Measurements from ENCODE around the gene SSMEM1.
"Not testable (repeated sequence)": the region's sequence is repeated elsewhere in the genome, so short reads cannot be mapped to it uniquely, and the experiment has no call there.

SSMEM1 gene

DNA sequence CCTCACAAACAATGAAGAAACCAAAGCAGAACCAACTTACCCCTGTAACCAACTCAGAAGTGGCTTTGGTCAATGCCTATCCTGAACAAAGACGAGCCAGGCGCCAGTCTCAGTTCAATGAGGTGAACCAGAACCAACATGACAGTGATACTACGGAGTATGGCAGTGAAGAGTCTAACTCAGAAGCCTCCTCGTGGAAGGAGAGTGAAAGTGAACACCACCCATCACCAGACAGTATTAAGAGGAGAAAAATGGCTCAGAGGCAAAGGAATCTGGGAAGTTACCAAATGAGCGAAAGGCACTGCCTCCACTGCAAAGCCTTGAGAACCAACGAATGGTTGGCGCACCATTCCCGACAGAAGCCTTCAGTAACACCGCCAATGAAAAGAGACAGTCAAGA lies 8.4 kb downstream of the SSMEM1 start:
- no peak for DNase-seq

DNA sequence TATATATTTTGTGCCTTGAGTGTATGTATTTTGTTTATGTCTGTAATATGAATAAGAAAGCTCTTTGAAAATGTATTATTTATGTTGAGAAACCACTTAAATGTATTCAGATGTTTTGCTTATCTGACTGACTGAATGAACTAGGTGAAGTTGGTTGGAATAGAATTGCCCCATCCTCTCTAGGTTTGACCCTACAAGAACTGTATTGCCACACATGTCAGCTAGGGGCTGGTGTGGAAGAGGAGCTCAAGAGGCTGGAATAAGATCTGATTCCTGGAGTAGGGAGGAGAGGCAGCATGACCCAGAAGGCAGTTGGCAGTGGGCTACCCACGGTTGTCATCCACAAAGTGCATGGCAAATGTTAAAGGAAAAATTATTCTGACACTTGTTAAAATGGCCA lies 9.1 kb downstream of the SSMEM1 start:
- DNase-seq: no peak

DNA sequence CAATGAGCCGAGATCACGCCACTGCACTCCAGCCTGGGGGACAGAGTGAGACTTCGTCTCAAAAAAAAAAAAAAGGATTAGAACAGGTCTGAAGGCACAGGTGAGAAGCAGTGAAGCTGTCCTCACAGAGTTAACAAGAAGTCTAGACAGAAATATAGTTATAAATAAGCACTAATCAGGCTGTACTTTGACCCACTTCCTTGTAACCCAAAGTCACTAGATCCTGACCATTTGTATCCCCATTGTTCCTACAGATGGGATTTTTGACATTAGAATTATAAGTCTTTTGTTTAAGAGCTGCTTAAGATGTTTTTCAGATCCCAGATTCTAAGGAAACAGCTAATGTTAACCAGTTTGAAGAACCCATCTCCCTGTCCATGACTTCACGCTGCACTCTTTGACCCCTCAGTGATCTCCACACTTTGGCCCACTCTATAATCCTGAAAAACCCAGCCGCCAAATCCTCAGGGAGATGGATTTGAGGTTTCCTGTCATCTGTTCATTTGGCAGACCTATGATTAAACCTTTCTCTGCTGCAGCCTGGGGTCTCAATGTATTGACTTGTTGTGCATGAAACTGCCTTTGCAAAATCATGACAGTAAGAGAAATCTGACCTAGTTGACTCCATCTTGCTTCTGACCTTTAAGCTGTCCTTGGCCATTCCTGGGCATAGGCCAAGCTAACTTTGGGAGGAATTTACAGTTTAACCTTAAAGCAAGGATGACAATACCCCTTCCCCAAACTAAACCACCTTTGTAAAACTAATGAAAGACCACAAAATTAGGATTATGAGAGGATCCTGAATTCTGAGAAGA lies 11.4 kb downstream of the SSMEM1 start:
- DNase-seq: no peak

DNA sequence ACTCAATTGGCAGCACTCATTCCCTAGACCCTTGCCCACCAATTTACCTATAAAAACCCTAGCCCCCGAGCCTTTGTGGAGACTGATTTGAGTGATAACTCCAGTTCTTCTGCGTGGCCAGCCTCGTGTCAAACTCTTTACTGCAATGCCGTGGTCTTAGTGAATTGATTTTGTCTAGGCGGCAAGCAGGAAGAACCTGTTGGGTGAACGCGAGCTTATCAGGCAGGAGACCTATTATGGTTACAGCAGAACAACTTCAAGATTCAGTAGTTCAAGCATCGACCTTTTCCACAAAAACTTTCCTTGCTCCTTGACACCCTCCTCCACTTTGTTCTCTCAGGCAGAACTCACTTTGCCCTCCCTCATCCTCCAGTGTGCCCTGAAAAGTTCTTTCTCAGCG lies 12.2 kb downstream of the SSMEM1 start:
- no peak for DNase-seq

DNA sequence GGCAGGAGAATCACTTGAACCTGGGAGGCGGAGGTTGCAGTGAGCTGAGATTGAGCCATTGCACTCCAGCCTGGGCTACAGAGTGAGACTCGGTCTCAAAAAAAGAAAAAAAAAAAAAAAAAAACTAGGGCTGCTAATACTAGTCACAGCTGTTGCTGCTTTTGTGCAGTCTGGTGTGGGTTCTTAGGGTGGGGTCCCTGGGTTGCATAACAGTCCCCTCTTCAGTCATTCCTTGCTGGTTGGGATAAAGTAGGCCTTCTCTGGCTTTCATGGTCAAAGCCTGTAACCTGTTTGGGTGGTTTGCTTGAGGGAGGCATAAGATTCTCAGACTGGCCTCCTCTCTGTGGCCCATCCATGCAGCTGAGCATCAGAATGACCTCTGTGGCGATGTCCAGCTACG lies 14.1 kb downstream of the SSMEM1 start:
- DNase-seq: no peak

DNA sequence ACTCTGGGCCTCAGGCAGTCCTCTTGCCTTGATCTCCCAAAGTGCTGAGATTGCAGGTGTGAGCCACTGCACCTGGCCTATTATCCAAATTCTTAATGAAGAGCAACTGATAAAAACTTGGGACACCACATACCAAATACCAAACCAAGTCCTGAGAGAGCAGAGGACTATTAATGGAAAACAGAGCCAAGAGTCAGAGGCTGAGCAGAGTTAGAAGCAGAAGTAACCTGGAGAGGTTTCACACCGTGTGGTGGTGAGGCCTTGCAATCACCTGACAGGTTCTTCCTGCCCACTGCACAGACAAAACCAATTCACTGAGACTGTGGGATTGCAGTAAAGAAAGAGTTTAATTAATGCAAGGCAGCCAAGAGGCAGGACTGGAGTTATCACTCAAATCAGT lies 16.0 kb downstream of the SSMEM1 start:
- no peak for DNase-seq

DNA sequence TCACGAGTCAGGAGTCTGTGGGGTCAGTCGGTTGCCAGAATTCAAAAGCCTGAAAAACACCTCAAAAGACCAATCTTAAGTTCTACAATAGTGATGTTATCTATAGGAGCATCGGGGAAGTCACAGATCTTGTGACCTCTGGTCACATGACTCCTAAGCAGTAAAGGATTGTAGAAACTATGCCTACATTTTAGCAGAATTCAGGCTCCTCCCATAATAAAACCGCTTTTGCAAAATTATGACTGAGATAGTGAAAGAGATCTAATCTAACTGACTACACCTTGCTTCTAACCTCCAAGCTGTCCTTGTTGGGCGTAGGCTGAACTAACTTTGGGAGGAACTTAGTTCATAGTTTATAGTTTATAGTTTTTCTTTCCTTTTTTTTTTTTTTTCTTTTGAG lies 16.6 kb downstream of the SSMEM1 start:
- no peak for DNase-seq

DNA sequence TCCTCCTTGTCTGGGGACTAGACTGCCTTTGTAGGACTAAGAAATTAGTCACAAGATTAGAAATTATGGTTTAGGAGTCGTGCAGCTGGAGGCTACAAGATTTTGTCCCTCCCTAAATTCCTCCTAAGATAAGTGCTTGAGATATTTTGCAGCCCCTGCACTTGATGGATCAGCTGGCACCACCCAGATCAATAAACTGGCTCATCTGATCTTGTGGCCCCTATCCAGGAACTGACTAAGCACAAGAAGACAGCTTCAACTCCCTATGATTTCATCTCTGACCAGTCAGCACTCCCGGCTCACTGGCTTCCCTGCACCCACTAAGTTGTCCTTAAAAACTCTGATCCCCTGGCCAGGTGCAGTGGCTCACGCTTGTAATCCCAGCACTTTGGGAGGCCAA lies 17.3 kb downstream of the SSMEM1 start:
- DNase-seq: not testable (repeated sequence)

DNA sequence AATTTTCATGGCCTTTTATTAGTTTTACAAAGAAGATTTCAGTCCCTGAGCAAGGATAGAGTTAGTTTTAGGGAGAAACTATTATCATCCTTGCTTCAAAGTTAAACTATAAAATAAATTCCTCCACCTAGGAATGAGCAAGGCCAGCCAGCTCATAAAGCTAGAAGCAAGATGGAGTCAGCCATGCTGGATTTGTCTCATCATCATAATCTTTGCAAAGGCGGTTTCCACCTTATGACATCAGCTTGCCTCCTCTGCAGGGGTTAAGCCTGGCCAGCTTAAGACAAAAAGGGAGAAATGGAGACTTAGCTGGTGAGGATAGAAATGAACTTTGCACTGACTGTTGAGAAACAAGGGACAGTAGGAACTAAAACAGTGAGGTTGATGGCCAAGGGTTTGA lies 18.7 kb downstream of the SSMEM1 start:
- DNase-seq: no peak

DNA sequence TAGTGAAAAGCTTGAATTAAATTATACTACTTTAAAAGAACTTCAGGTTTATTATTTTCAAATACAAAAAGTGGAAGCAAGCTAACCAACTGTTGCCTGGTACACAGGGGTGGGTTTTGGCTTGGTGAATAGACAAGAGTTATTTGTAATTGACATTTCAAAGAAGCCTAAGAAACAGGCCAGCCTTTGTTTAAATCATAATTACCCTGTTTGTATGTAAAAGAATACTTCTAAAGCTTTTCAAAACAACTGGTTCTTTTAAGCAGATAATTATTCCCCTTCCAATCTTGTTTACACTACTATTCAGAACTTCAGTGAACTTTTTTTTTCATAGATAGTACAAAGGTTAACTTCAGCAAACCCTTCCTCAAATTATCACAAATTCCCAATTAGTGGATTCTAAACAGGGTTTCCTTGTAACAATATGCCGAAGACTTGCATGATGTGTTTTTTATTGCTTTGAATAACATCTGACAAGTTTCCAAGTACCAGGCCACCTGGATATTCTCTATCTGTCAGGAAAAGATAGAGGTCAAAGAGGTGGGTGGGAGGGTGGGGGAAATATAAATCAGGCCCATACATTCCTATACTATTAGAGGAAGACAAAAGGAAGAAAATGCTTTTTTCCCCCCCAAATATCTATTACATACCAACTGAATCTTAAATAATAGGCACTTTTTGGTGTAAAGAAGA lies 20.4 kb downstream of the SSMEM1 start:
- peak; percentile 27 for DNase-seq

DNA sequence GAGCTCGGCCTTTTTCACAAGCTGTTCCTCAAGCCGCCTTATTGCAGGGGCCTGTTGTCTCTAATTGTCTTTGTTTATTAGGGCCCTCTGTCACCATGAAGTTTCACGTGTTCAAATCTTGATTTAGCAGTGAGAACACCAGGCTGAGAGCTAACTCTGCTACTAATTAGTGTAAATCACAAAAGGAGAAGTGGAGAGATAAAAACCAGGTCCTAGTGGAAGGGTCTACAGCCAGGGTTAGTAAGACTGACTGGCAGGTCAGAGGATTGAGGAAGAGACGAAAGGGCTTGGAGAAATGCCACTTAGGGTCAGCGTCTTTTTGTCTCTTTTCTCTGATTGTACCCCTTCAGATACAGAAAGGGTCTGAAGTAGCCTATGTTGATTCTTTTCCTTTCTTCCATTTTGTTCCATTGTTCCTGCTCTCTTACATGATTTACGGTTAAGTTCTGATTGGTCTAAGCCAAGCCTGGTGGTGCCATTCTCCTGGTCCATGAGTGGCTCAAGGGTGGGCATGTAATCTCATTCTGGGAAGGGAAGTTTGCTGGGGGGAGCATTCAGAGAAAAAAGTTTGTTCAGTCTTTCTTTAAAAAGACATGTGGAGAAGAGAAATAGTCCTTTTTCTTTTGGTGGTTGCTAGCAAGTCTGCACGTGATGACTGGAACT lies 21.3 kb downstream of the SSMEM1 start:
- DNase-seq: no peak

DNA sequence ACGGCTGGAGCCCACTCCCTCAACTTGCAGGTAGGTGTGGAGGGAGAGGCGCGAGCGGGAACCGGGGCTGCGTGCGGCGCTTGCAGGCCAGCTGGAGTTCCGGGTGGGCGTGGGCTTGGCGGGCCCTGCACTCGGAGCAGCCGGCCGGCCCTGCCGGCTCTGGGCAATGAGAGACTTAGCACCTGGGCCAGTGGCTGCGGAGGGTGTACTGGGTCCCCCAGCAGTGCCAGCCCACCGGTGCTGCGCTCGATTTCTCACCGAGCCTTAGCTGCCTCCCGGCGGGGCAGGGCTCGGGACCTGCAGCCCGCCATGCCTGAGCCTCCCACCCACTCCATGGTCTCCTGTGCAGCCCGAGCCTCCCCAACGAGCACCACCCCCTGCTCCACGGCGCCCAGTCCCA lies 22.3 kb downstream of the SSMEM1 start:
- DNase-seq: not testable (repeated sequence)

DNA sequence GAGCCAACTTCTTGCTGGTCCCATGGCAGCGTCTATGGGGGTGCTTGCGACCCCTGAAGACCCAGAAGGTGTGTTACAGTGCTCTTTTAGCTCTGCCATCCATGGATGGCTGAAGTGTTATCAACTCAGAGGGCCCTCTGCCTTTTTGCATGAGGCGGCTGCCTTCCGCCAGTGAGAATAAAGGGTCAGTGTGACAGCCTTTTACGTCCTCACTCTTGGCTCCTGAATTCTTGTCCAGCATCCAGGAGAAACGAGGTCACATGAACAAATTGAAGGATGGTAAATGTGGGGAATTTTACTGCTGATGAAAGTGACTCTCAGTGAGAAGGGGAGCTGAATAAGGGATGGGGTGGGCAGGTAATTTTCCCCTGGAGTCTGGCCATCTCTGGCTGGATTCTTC lies 24.1 kb downstream of the SSMEM1 start:
- DNase-seq: no peak

DNA sequence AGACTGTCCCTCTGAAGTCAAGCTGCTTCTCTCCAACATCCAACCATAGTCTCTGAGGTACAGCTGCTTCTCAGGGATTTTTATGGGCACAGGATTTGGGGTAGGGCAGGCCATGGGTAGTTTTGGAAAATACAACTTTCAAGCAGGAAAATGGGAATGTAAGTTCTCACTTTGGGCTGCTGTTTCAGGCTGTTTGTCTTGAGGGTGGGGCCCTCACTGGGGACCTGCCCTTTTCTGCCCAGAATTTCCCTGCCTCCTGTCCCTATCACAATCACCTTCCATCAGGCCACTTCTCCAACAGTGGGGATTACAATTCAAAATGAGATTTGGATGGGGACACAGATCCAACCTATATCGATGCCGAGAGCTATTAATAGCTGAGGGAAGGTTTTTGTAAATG lies 24.5 kb downstream of the SSMEM1 start:
- DNase-seq: no peak

DNA sequence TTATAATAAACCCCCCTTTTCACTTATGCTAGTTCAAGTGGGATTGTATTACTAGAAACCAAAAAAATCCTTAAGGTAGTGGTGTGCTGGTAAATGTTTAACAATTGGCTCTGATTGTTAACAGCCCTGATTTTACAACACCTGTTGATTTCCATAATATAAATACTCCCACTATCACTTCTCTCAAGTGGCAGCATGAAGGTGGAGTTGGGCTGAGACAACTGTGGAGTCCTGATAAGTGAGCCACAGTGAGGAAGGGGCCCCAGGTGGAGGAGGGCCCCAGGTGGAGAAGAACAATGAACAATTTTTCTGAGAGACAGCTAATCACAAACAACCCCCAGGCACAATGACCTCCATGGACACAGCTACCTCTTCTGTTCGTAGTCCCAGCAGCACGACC lies 26.4 kb downstream of the SSMEM1 start:
- DNase-seq: no peak

DNA sequence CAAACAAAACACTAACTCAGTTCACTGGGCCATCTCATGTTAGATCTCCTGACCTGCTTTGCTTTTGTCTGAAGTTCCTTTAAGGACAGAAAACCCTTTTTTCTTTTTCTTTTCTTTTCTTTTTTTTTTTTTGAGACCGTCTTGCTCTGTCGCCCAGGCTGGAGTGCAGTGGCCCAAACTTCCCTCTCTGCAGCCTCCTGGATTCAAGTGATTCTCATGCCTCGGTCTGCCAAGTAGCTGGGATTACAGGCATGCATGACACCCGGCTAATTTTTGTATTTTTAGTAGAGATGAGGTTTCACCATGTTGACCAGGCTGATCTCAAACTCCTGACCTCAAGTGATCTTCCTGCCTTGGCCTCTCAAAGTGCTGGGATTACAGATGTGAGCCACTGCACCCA lies 28.7 kb downstream of the SSMEM1 start:
- not testable (repeated sequence) for DNase-seq

DNA sequence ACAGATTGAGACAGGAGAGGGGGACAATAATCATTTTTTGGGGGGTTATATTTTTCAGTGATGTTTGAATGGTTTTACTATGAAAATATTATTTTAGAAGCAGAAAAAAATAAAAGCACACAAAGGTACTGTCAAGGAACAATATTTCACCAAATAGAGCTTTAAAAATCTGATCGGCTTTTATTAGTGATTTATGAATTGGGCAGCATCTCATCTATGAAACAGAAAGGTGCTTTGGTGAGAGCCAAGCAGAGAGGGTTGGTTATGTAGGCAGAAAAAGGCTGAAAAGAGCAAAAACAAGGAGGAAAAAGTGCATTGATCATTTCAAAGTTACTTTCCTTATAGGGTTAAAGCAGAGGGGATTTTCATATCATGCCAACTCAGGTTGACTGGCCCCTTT lies 32.6 kb downstream of the SSMEM1 start:
- DNase-seq: no peak

DNA sequence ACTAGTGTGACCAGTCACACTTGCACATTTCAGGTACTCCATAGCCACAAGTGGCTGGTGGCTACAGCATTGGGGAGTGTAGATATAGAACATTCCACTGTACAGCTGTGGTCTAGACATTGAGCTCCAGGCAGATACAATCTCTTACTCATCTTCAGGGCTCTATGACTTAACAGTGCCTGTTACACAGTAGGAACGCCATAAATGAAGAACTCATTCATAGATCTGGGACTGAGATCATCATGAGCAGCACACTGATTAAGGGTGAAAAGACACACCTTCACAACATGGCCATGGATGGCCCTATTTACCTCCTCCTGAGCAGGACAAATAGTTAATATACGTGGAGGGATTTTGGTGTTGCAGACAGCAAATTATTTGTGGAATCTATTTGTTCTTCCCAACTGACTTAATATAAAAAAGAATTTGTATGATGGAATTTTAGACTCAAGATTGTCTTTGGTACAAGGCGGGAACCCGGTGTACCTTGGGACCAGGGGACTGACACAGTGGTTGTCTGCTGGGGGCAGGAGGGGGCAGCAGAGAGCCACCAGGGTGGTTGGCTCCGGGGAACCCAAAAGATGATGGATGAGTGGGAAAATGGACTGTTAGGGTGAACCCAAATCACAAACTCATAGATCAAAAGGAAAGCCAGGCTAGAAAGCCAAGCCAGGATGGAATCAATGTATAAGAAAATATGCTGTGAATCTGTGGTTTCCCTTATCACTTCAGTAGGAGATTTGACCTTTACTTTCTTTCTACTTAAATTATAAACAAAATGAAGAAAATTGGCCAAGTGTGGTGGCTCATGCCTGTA lies 34.7 kb downstream of the SSMEM1 start:
- peak; percentile 68 for DNase-seq

DNA sequence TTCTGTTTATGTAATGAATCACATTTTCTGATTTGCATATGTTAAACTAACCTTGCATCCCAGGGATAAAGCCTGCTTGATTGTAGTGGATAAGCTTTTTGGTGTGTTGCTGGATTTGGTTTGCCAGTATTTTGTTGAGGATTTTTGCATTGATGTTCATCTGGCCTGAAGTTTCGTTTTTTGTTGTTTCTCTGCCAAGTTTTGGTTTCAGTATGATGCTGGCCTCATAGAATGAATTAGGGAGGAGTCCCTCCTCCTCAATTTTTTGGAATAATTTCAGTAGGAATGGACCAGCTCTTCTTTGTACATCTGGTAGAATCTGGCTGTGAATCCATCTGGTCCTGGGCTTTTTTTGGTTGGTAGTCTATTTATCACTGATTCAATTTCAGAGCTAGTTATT lies 35.8 kb downstream of the SSMEM1 start:
- DNase-seq: not testable (repeated sequence)

DNA sequence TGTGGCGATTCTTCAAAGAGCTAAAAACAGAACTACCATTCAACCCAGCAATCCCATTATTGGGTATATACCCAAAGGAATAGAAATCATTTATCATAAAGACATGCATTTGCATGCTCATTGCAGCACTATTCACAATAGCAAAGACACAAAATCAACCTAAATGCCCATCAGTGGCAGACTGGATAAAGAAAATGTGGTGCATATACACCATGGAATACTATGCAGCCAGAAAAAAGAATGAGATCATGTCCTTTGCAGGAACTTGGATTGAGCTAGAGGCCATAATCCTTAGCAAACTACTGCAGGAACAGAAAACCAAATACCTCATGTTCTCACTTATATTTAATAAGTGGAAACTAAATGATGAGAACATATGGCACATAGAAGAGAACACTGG lies 38.8 kb downstream of the SSMEM1 start:
- not testable (repeated sequence) for DNase-seq

DNA sequence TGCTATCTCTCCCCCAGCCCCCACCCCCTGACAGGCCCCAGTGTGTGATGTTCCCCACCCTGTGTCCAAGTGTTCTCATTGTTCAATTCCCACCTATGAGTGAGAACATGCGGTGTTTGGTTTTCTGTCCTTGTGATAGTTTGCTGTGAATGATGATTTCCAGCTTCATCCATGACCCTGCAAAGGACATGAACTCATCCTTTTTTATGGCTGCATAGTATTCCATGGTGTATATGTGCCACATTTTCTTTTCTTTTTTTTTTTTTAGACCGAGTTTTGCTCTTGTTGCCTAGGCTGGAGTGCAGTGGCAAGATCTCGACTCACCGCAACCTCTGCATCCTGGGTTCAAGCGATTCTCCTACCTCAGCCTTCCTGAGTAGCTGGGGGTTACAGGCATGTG lies 41.2 kb downstream of the SSMEM1 start:
- DNase-seq: not testable (repeated sequence)

DNA sequence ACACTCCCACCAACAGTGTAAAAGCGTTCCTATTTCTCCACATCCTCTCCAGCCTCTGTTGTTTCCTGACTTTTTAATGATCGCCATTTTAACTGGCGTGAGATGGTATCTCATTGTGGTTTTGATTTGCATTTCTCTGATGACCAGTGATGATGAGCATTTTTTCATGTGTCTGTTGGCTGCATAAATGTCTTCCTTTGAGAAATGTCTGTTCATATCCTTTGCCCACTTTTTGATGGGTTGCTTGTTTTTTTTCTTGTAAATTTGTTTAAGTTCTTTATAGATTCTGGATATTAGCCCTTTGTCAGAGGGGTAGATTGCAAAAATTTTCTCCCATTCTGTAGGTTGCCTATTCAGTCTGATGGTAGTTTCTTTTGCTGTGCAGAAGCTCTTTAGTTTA lies 42.0 kb downstream of the SSMEM1 start:
- DNase-seq: not testable (repeated sequence)

DNA sequence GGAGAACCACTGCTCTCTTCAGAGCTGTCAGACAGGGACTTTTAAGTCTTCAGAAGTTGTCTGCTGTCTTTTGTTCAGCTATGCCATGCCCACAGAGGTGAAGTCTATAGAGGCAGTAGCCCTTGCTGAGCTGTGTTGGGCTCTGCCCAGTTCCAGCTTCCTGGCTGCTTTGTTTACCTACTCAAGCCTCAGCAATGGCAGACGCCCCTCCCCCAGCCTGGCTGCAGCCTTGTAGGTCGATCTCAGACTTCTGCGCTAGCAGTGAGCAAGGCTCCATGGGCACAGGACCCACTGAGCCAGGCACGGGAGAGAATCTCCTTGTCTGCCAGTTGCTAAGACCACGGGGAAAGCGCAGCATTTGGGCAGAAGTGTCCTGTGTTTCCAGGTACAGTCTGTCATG lies 46.9 kb downstream of the SSMEM1 start:
- no peak for DNase-seq

All from NCI-H748 treated with DMSO at 0.1 percent for 48 hours (cell line).